HL-60 (cell line): ENCODE data around the gene GAGE1.

Experiments used
- DNase-seq, 2 experiments: peaks; one replicate each; pipeline ENCODE4 v3.0.0-alpha.2; 2010 to 2020; ENCODE audit warnings: low read depth in 1 of 2, low spot score in 1 of 2
- H3K27ac ChIP-seq: fragments of 250-450 bp; sonication (Bioruptor Pico); replicated peaks from 2 replicates; pipeline ENCODE4 v1.5.1; 2020; ENCODE audit warnings: mild to moderate bottlenecking, moderate library complexity
- H3K27me3 ChIP-seq: fragments of 250-450 bp; sonication (Bioruptor Pico); 2 replicates; pipeline ENCODE4 v1.5.1; 2021; ENCODE audit warnings: mild to moderate bottlenecking, moderate library complexity; ENCODE audit not compliant: insufficient read depth, poor library complexity, severe bottlenecking
- H3K4me3 ChIP-seq: replicated peaks from 2 replicates; pipeline ENCODE4 v1.5.1; 2011; ENCODE audit warnings: mild to moderate bottlenecking, control low read depth, low read length; ENCODE audit not compliant: insufficient read depth
- CTCF ChIP-seq: IDR thresholded peaks from one replicate; pipeline ENCODE4 v1.5.1; 2011; ENCODE audit warnings: low read length, control low read depth, inconsistent platforms; ENCODE audit not compliant: insufficient read depth
- GABPA ChIP-seq: IDR thresholded peaks from 2 replicates; pipeline ENCODE4 v1.6.1; 2012; ENCODE audit warnings: low read depth
- POLR2AphosphoS5 ChIP-seq: IDR thresholded peaks from 2 replicates; pipeline ENCODE4 v1.6.1; 2012; ENCODE audit warnings: low read depth
- REST ChIP-seq: IDR thresholded peaks from 2 replicates; pipeline ENCODE4 v1.6.1; 2012; ENCODE audit warnings: low read depth; ENCODE audit not compliant: insufficient replicate concordance
- SPI1 ChIP-seq: IDR thresholded peaks from 2 replicates; pipeline ENCODE4 v1.6.1; 2012; ENCODE audit warnings: low read depth, mild to moderate bottlenecking, borderline replicate concordance

Gene GAGE1

GRCh38 chrX:49656533-49656932 is 57.7 kb downstream of the GAGE1 start:
- Histone ChIP-seq H3K27ac (no peak overlapping the region), H3K4me3 (no peak overlapping the region), H3K27me3 (no peaks in the 10 kb centered on the region)
- no peak for DNase-seq
- TF ChIP-seq SPI1 (no peak), REST (no peak), CTCF (no peak), GABPA (no peak), POLR2AphosphoS5 (no peak)
